Uterus (tissue), 4 donors: Measurements from ENCODE around the gene ZNF524. TPM values are rescaled to one million over a fixed set of nuclear protein-coding genes. Genes with fewer than 3 reads are reported as not detected.

Experiments
- DNase-seq, 2 donors: peaks; one replicate each; pipeline ENCODE4 v3.0.0-alpha.2; 2019 to 2020
- H3K27ac ChIP-seq, 2 donors: fragments of 200-600 bp; sonication (generic); 1 replicate in 1 of 2; 2 replicates in 1 of 2; pipeline ENCODE4 v1.5.1; 2016 to 2018
- H3K27me3 ChIP-seq, 2 donors: fragments of 200-600 bp; sonication (generic); one replicate each; pipeline ENCODE4 v1.5.1; 2018 to 2019; ENCODE audit warnings: control low read depth in 1 of 2
- H3K36me3 ChIP-seq, 2 donors: fragments of 200-600 bp; sonication (generic); one replicate each; pipeline ENCODE4 v1.5.1; 2019; ENCODE audit warnings: control low read depth in 1 of 2
- H3K4me1 ChIP-seq, 2 donors: fragments of 200-600 bp; sonication (generic); one replicate each; pipeline ENCODE4 v1.5.1; 2018 to 2019; ENCODE audit warnings: control low read depth in 1 of 2
- H3K4me3 ChIP-seq, 2 donors: fragments of 200-600 bp; sonication (generic); 1 replicate in 1 of 2; 2 replicates in 1 of 2; pipeline ENCODE4 v1.5.1; 2018 to 2019; ENCODE audit warnings: mild to moderate bottlenecking in 1 of 2
- H3K9me3 ChIP-seq, 2 donors: fragments of 200-600 bp; sonication (generic); one replicate each; pipeline ENCODE4 v1.5.1; 2019; ENCODE audit warnings: control low read depth in 1 of 2
- CTCF ChIP-seq, 4 experiments: fragments of 200-600 bp in 2 of 4; fragments of 450-650 bp in 2 of 4; sonication (generic) in 2 of 4; IDR thresholded peaks; one replicate each; pipeline ENCODE4 v1.5.1; 2016 to 2019; ENCODE audit warnings: antibody characterized with exemption in 4 of 4, mild to moderate bottlenecking in 2 of 4, moderate library complexity in 1 of 4
- POLR2A ChIP-seq, 2 donors: fragments of 450-650 bp; IDR thresholded peaks; one replicate each; pipeline ENCODE4 v1.6.1; 2016; ENCODE audit warnings: antibody characterized with exemption in 2 of 2, mild to moderate bottlenecking in 1 of 2, moderate library complexity in 1 of 2
- intact Hi-C: fragments of 100-400 bp; cut with DNase I; formaldehyde crosslinking; loops from one replicate; pipeline ENCODE4 v1.15.1; 2023; ENCODE audit warnings: low total_unique reads
- total RNA-seq, 4 donors: library from RNA; depleted of rRNA in 3 of 4; stranded (reverse); fragments of >200 nt in 3 of 4; gene quantifications; one replicate each; pipeline versions ENCODE4 v1.1.0 to v1.2.4, GENCODE V29; 2014 to 2023
- donor health status: DM: yes; HTN: yes; CAD: no.

The ZNF524 gene
- total RNA-seq, 4 donors from 2014 or later = 5.4 to 20.4 (median 14.6) TPM

- H3K4me3 ChIP-seq = peak overlapping the region; percentile 82 to 87
- TF ChIP-seq CTCF (IDR thresholded peaks at IDR 0.05) (no peak), POLR2A (IDR thresholded peaks at IDR 0.05) (peak in 1 of 2 donors; percentile 50)
- peak; percentile 95 to 96 for DNase-seq
- H3K4me1 ChIP-seq = peaks cover 0 to 6% of the 10 kb centered on the region in 2 donors
- intact Hi-C loops = no loop called here
- H3K36me3 ChIP-seq = no peaks in the 10 kb centered on the region
- no peaks in the 10 kb centered on the region for H3K27me3 ChIP-seq
- H3K9me3 ChIP-seq = no peaks in the 10 kb centered on the region
- H3K27ac ChIP-seq = peak overlapping the region; percentile 94 to 99
These were observed 1.2 kb upstream of the ZNF524 start for GRCh38 chr19:55598719-55599467.

GRCh38 chr19:55599468-55599841 is 633 bp upstream of the ZNF524 start, which contains the start of gene FIZ1:
Gene FIZ1 (minus strand): TSS chr19:55599517. CDS start chr19:55597865, 1,652 bp downstream.
- Histone ChIP-seq H3K27ac (peak within 1 kb of the TSS; percentile 94 to 99), H3K9me3 (no peaks in the 10 kb centered on the region), H3K4me1 (peaks cover 0 to 9% of the 10 kb centered on the region in 2 donors), H3K4me3 (peak within 1 kb of the TSS; percentile 82 to 87), H3K36me3 (no peaks in the 10 kb centered on the region), H3K27me3 (no peaks in the 10 kb centered on the region)
- intact Hi-C loops = no loop called here
- peak; percentile 99 for DNase-seq
- TF ChIP-seq CTCF (IDR thresholded peaks at IDR 0.05) (no peak), POLR2A (IDR thresholded peaks at IDR 0.05) (no peak)

GRCh38 chr19:55600662-55601028 is 557 bp downstream of the ZNF524 start:
- intact Hi-C loops = loop anchor here (10.0 kb wide), 1 partner anchor 86 kb away; no protein-coding TSS in a partner anchor
- TF ChIP-seq POLR2A (IDR thresholded peaks at IDR 0.05) = no peak
- no peak for TF ChIP-seq CTCF (IDR thresholded peaks at IDR 0.05)
- H3K27ac ChIP-seq = peak overlapping the region; percentile 94 to 99
- H3K27me3 ChIP-seq = no peaks in the 10 kb centered on the region
- DNase-seq = no peak
- peak overlapping the region; percentile 82 to 87 for H3K4me3 ChIP-seq
- no peaks in the 10 kb centered on the region for H3K36me3 ChIP-seq
- H3K4me1 ChIP-seq = peaks cover 0 to 12% of the 10 kb centered on the region in 2 donors
- no peaks in the 10 kb centered on the region for H3K9me3 ChIP-seq

GRCh38 chr19:55601084-55601483 is 996 bp downstream of the ZNF524 start:
- no peak for TF ChIP-seq POLR2A (IDR thresholded peaks at IDR 0.05)
- no peak for TF ChIP-seq CTCF (IDR thresholded peaks at IDR 0.05)
- Histone ChIP-seq H3K27me3 (no peaks in the 10 kb centered on the region), H3K27ac (peak overlapping the region; percentile 94 to 99), H3K4me3 (peak overlapping the region; percentile 82 to 87), H3K9me3 (no peaks in the 10 kb centered on the region), H3K36me3 (no peaks in the 10 kb centered on the region), H3K4me1 (peaks cover 0 to 12% of the 10 kb centered on the region in 2 donors)
- no peak for DNase-seq
- intact Hi-C loops = loop anchor here (10.0 kb wide), 1 partner anchor 86 kb away; no protein-coding TSS in a partner anchor
